K562 (cell line): ENCODE data around the gene PRSS21.

Source experiments
- FOXK1 ChIP-seq: sonication (generic); formaldehyde crosslinking; IDR thresholded peaks from 2 replicates; pipeline ENCODE4 v1.8.0; 2022; ENCODE audit warnings: missing genetic modification reagents, mild to moderate bottlenecking, borderline replicate concordance
- SPI1 ChIP-seq: IDR thresholded peaks from 2 replicates; pipeline ENCODE4 v1.6.1; 2011; ENCODE audit warnings: low read depth, low read length, control low read depth, borderline replicate concordance

- TF ChIP-seq FOXK1 = no peak
- TF ChIP-seq SPI1 = no peak
These were observed 11.4 kb downstream of the PRSS21 start for GRCh38 chr16:2828521-2828840.
